ENCODE results near the gene FAM168A. TPM values are rescaled to one million over a fixed set of nuclear protein-coding genes. Genes with fewer than 3 reads are reported as not detected.

FAM168A gene
- total and polyA plus RNA-seq, 2 of the 8 experiments (the other 6 are each of a cell fraction or from before 2014, with no cell fraction given), result 17.1 to 21.6 TPM

GRCh38 chr11:73525611-73526010, 72.3 kb downstream of the FAM168A start (continued):
- no peak for TF ChIP-seq TAF7 (optimal IDR thresholded peaks at IDR 0.05; ENCODE audit: borderline replicate concordance, low read depth, low read length)
- TF ChIP-seq SUZ12 (IDR thresholded peaks at IDR 0.05; ENCODE audit: low read length), result no peak
- TF ChIP-seq CHD7 (IDR thresholded peaks at IDR 0.05; ENCODE audit: insufficient replicate concordance, low read length), result no peak

Data from H1 (cell line).